Mesendoderm (in vitro differentiated cells): ENCODE data around the gene RGS13.
"Not testable (repeated sequence)": the region's sequence is repeated elsewhere in the genome, so short reads cannot be mapped to it uniquely, and the experiment has no call there.

Experiments used
- DNase-seq: peaks from one replicate; pipeline ENCODE4 v3.0.0; 2013
- H2AK5ac ChIP-seq: 2 replicates; pipeline ENCODE4 v1.6.1; 2013; ENCODE audit warnings: low read length, inconsistent platforms
- H2BK120ac ChIP-seq: 2 replicates; pipeline ENCODE4 v1.6.1; 2013; ENCODE audit warnings: low read depth, mild to moderate bottlenecking, low read length, moderate library complexity, mixed read lengths
- H2BK15ac ChIP-seq: replicated peaks from 2 replicates; pipeline ENCODE4 v1.6.1; 2013; ENCODE audit warnings: low read depth, mild to moderate bottlenecking, moderate library complexity
- H2BK5ac ChIP-seq: 2 replicates; pipeline ENCODE4 v1.6.1; 2013; ENCODE audit warnings: low read length, inconsistent platforms
- H3K18ac ChIP-seq: 2 replicates; pipeline ENCODE4 v1.6.1; 2013; ENCODE audit warnings: mild to moderate bottlenecking, low read length, mixed read lengths
- H3K23ac ChIP-seq: one replicate; pipeline ENCODE4 v1.6.1; 2013; ENCODE audit warnings: low read length
- H3K27ac ChIP-seq: 2 replicates; pipeline ENCODE4 v1.5.1; 2013; ENCODE audit warnings: low read depth, mild to moderate bottlenecking, inconsistent platforms, low read length, moderate library complexity
- H3K27me3 ChIP-seq: 2 replicates; pipeline ENCODE4 v1.6.1; 2013; ENCODE audit warnings: low read length, control low read depth, mild to moderate bottlenecking, inconsistent platforms; ENCODE audit not compliant: insufficient read depth, poor library complexity
- H3K36me3 ChIP-seq: 2 replicates; pipeline ENCODE4 v1.6.1; 2013; ENCODE audit warnings: low read length, inconsistent platforms; ENCODE audit not compliant: control insufficient read depth, insufficient read depth
- H3K4ac ChIP-seq: one replicate; pipeline ENCODE4 v1.6.1; 2013; ENCODE audit warnings: low read depth, mild to moderate bottlenecking, low read length, moderate library complexity
- H3K4me1 ChIP-seq: 2 replicates; pipeline ENCODE4 v1.6.1; 2013; ENCODE audit warnings: low read depth, low read length, inconsistent platforms; ENCODE audit not compliant: control insufficient read depth
- H3K4me2 ChIP-seq: 2 replicates; pipeline ENCODE4 v1.6.1; 2013; ENCODE audit warnings: low read length
- H3K4me3 ChIP-seq: 2 replicates; pipeline ENCODE4 v1.5.1; 2013; ENCODE audit warnings: mild to moderate bottlenecking, low read length
- H3K56ac ChIP-seq: one replicate; pipeline ENCODE4 v1.6.1; 2013; ENCODE audit warnings: low read length
- H3K79me1 ChIP-seq: 2 replicates; pipeline ENCODE4 v1.6.1; 2013; ENCODE audit warnings: low read length, inconsistent platforms
- H3K79me2 ChIP-seq: 2 replicates; pipeline ENCODE4 v1.6.1; 2013; ENCODE audit warnings: mild to moderate bottlenecking, low read length; ENCODE audit not compliant: control insufficient read depth, insufficient read depth
- H3K9ac ChIP-seq: 2 replicates; pipeline ENCODE4 v1.6.1; 2013; ENCODE audit warnings: low read length, inconsistent platforms
- H4K5ac ChIP-seq: one replicate; pipeline ENCODE4 v1.6.1; 2013; ENCODE audit warnings: low read length
- H4K8ac ChIP-seq: one replicate; pipeline ENCODE4 v1.6.1; 2013; ENCODE audit warnings: low read depth, mild to moderate bottlenecking, control low read depth, low read length, moderate library complexity
- WGBS: extraction: QIAGEN DNeasy Blood & Tissue Kit; methylation state at CpG from one replicate; pipeline ENCODE4 v1.1.7; 2013; ENCODE audit warnings: low lambda C conversion rate, missing lambda C conversion rate; ENCODE audit not compliant: insufficient coverage; ENCODE audit errors: extremely low coverage; 5-methylcytosine and 5-hydroxymethylcytosine counted together

Gene RGS13

DNA sequence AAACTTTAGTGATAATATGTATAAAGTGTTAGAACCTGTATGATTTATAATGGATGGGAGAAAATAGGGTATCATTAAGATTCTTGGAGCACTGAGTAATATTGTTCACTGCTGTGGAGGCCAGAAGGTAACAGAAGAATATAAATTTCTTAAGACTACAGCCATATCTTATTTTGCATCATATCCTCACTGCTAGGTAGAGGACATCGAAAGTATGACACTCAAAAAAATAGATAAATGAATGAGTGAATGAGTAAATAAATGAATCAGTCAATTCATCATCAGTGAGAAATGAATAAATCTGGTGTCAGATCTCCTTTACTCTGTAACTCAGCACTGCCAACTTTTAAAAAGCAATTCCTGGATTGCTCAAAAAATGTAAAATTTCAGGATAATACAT is 33.2 kb downstream of the RGS13 start:
- Histone ChIP-seq H3K23ac (no peak overlapping the region), H2BK15ac (no peak overlapping the region), H3K9ac (no peak overlapping the region), H3K36me3 (no peaks in the 10 kb centered on the region), H4K8ac (no peak overlapping the region), H2BK5ac (no peak overlapping the region), H3K18ac (no peak overlapping the region), H3K27ac (no peak overlapping the region), H3K56ac (no peak overlapping the region), H2BK120ac (no peak overlapping the region), H3K79me1 (no peaks in the 10 kb centered on the region), H3K4me1 (no peaks in the 10 kb centered on the region), H2AK5ac (no peak overlapping the region), H4K5ac (no peak overlapping the region), H3K79me2 (no peaks in the 10 kb centered on the region), H3K4me2 (no peak overlapping the region), H3K27me3 (no peaks in the 10 kb centered on the region), H3K4me3 (no peak overlapping the region), H3K4ac (no peak overlapping the region)
- DNase-seq: no peak
- no CpG with 5 or more reads among the region's 1 CpG for WGBS

DNA sequence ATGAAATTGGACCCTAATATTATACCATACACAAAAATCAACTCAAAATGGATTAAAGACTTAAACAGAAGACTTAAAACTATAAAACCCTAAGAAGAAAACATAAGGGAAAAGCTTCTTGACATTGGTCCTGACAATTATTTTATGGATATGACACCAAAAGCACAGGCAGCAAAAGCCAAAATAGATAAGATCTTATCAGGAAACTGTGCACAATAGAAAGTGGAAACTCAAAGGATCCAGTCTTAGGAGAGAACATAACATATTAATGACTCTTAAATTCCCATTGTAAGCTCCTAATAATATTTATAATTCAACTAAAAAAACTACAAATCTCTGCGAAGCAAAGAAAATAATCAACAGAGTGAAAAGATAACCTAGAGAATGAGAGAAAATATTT is 39.8 kb downstream of the RGS13 start:
- Histone ChIP-seq H2BK120ac (no peak overlapping the region), H4K5ac (no peak overlapping the region), H3K4me2 (no peak overlapping the region), H3K9ac (no peak overlapping the region), H2BK15ac (no peak overlapping the region), H3K27me3 (no peaks in the 10 kb centered on the region), H3K18ac (no peak overlapping the region), H3K27ac (no peak overlapping the region), H3K36me3 (no peaks in the 10 kb centered on the region), H2BK5ac (no peak overlapping the region), H3K23ac (no peak overlapping the region), H2AK5ac (no peak overlapping the region), H3K56ac (no peak overlapping the region), H3K79me1 (no peaks in the 10 kb centered on the region), H3K4ac (no peak overlapping the region), H3K79me2 (no peaks in the 10 kb centered on the region), H3K4me1 (no peaks in the 10 kb centered on the region), H3K4me3 (no peak overlapping the region), H4K8ac (no peak overlapping the region)
- WGBS: 100% methylated on average over 1 of the region's 1 CpG
- DNase-seq: no peak

GRCh38 chr1:192678099-192678498 is 42.2 kb downstream of the RGS13 start:
- no peak overlapping the region for H3K4me3 ChIP-seq
- H2AK5ac ChIP-seq: no peak overlapping the region
- no peak overlapping the region for H3K56ac ChIP-seq
- H3K4me1 ChIP-seq: no peaks in the 10 kb centered on the region
- DNase-seq: no peak
- H2BK5ac ChIP-seq: no peak overlapping the region
- no peak overlapping the region for H4K8ac ChIP-seq
- H3K36me3 ChIP-seq: no peaks in the 10 kb centered on the region
- no peaks in the 10 kb centered on the region for H3K79me1 ChIP-seq
- no peak overlapping the region for H3K27ac ChIP-seq
- no peak overlapping the region for H3K9ac ChIP-seq
- H2BK15ac ChIP-seq: no peak overlapping the region
- H3K4me2 ChIP-seq: no peak overlapping the region
- no peak overlapping the region for H3K18ac ChIP-seq
- no peak overlapping the region for H3K23ac ChIP-seq
- no peak overlapping the region for H3K4ac ChIP-seq
- H2BK120ac ChIP-seq: no peak overlapping the region
- H4K5ac ChIP-seq: no peak overlapping the region
- H3K27me3 ChIP-seq: no peaks in the 10 kb centered on the region
- H3K79me2 ChIP-seq: no peaks in the 10 kb centered on the region

GRCh38 chr1:192682335-192682734 is 46.4 kb downstream of the RGS13 start:
- H2BK120ac ChIP-seq: no peak overlapping the region
- H4K5ac ChIP-seq: no peak overlapping the region
- H3K9ac ChIP-seq: no peak overlapping the region
- no peaks in the 10 kb centered on the region for H3K27me3 ChIP-seq
- no peak overlapping the region for H2BK15ac ChIP-seq
- no peak overlapping the region for H3K4me3 ChIP-seq
- no peak overlapping the region for H2BK5ac ChIP-seq
- H3K4me1 ChIP-seq: no peaks in the 10 kb centered on the region
- WGBS: no CpG with 5 or more reads among the region's 1 CpG
- no peak overlapping the region for H3K4ac ChIP-seq
- DNase-seq: no peak
- H3K23ac ChIP-seq: no peak overlapping the region
- no peak overlapping the region for H3K56ac ChIP-seq
- no peak overlapping the region for H3K4me2 ChIP-seq
- H3K36me3 ChIP-seq: no peaks in the 10 kb centered on the region
- H3K27ac ChIP-seq: no peak overlapping the region
- no peaks in the 10 kb centered on the region for H3K79me2 ChIP-seq
- H2AK5ac ChIP-seq: no peak overlapping the region
- H3K18ac ChIP-seq: no peak overlapping the region
- H4K8ac ChIP-seq: no peak overlapping the region
- no peaks in the 10 kb centered on the region for H3K79me1 ChIP-seq

GRCh38 chr1:192683081-192683480 is 47.1 kb downstream of the RGS13 start:
- H3K23ac ChIP-seq, H2BK5ac ChIP-seq, H2BK15ac ChIP-seq, H2AK5ac ChIP-seq, H3K4me2 ChIP-seq, H3K9ac ChIP-seq, H3K27ac ChIP-seq, H3K27me3 ChIP-seq, H3K4me3 ChIP-seq, DNase-seq, H3K4ac ChIP-seq, H3K4me1 ChIP-seq, H3K18ac ChIP-seq, H3K36me3 ChIP-seq, H4K8ac ChIP-seq, H3K79me1 ChIP-seq, H2BK120ac ChIP-seq, H3K79me2 ChIP-seq, H4K5ac ChIP-seq, H3K56ac ChIP-seq: not testable (repeated sequence)
- WGBS: no CpG with 5 or more reads among the region's 4 CpGs

- H4K8ac ChIP-seq: no peak overlapping the region
- no peak overlapping the region for H3K56ac ChIP-seq
- no peak for DNase-seq
- H2AK5ac ChIP-seq: no peak overlapping the region
- no peak overlapping the region for H2BK120ac ChIP-seq
- H3K23ac ChIP-seq: no peak overlapping the region
- no peak overlapping the region for H3K4me2 ChIP-seq
- no peak overlapping the region for H3K18ac ChIP-seq
- H2BK5ac ChIP-seq: no peak overlapping the region
- no peaks in the 10 kb centered on the region for H3K4me1 ChIP-seq
- H2BK15ac ChIP-seq: no peak overlapping the region
- H4K5ac ChIP-seq: no peak overlapping the region
- no peak overlapping the region for H3K27ac ChIP-seq
- H3K27me3 ChIP-seq: no peaks in the 10 kb centered on the region
- H3K9ac ChIP-seq: no peak overlapping the region
- no peak overlapping the region for H3K4me3 ChIP-seq
- no peaks in the 10 kb centered on the region for H3K36me3 ChIP-seq
- H3K79me2 ChIP-seq: no peaks in the 10 kb centered on the region
- no peaks in the 10 kb centered on the region for H3K79me1 ChIP-seq
- no peak overlapping the region for H3K4ac ChIP-seq
Observed at GRCh38 chr1:192689459-192689858, 53.5 kb downstream of the RGS13 start.
